ENCODE measurements around the gene CA10. TPM values are rescaled to one million over a fixed set of nuclear protein-coding genes. Genes with fewer than 3 reads are reported as not detected.

Gene CA10
- total and polyA plus RNA-seq, 2 donors (not counting 1 experiment from before 2014, with no cell fraction given), result not detected

DNA sequence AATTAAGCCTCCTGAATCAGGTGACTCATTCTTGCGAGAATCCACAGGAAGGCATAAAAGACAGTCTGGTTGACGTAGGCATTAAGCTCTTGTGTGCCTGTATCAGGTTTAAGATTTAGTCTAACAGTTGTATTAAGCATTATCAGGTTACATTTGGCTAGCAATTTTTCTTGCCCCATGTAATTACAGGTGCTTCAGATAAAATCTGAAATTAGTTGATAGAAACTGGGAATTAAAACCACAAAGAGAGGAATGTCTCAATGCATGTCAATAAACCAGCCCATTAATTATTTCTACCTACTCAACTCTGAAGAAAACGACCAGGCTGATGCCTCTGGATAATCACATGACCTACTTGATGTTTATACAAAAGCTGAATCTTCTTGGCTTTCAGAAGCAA, 217.2 kb downstream of the CA10 start:
- Histone ChIP-seq H3K27me3 (ENCODE audit: control insufficient read depth, insufficient read depth, low read length) (no peaks in the 10 kb centered on the region), H3K9ac (ENCODE audit: insufficient read depth, low read length) (no peak overlapping the region), H3K4me1 (ENCODE audit: control insufficient read depth, extremely low read depth, insufficient read depth, low read length) (no peaks in the 10 kb centered on the region), H3K4me2 (ENCODE audit: extremely low read depth, insufficient read depth, low read length) (no peak overlapping the region), H4K20me1 (ENCODE audit: control insufficient read depth, extremely low read depth, insufficient read depth, low read length) (no peaks in the 10 kb centered on the region), H2AFZ (ENCODE audit: low read length) (no peak overlapping the region), H3K36me3 (ENCODE audit: control insufficient read depth, insufficient read depth, low read length) (no peaks in the 10 kb centered on the region), H3K79me2 (ENCODE audit: control insufficient read depth, insufficient read depth, low read length) (no peaks in the 10 kb centered on the region), H3K9me3 (ENCODE audit: control insufficient read depth, insufficient read depth, low read depth, low read length) (no peaks in the 10 kb centered on the region), H3K4me3 (replicated peaks in 1 of 4; ENCODE audit: control extremely low read depth in 1 of 4, insufficient read depth in 1 of 4, low read depth in 3 of 4, low read length in 4 of 4) (no peak overlapping the region), H3K27ac (ENCODE audit: insufficient read depth, low read length) (no peak overlapping the region)
- no peak for DNase-seq (ENCODE audit: low read depth in 2 of 2)
- TF ChIP-seq, protein P1, sequence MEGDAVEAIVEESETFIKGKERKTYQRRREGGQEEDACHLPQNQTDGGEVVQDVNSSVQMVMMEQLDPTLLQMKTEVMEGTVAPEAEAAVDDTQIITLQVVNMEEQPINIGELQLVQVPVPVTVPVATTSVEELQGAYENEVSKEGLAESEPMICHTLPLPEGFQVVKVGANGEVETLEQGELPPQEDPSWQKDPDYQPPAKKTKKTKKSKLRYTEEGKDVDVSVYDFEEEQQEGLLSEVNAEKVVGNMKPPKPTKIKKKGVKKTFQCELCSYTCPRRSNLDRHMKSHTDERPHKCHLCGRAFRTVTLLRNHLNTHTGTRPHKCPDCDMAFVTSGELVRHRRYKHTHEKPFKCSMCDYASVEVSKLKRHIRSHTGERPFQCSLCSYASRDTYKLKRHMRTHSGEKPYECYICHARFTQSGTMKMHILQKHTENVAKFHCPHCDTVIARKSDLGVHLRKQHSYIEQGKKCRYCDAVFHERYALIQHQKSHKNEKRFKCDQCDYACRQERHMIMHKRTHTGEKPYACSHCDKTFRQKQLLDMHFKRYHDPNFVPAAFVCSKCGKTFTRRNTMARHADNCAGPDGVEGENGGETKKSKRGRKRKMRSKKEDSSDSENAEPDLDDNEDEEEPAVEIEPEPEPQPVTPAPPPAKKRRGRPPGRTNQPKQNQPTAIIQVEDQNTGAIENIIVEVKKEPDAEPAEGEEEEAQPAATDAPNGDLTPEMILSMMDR (conservative IDR thresholded peaks at IDR 0.05 in 1 of 2, IDR thresholded peaks at IDR 0.05 in 1 of 2; ENCODE audit: low read depth in 1 of 2, low read length in 2 of 2), result no peak
- no peak for TF ChIP-seq EZH2 (IDR thresholded peaks at IDR 0.05; ENCODE audit: low read length, missing control alignments)

DNA sequence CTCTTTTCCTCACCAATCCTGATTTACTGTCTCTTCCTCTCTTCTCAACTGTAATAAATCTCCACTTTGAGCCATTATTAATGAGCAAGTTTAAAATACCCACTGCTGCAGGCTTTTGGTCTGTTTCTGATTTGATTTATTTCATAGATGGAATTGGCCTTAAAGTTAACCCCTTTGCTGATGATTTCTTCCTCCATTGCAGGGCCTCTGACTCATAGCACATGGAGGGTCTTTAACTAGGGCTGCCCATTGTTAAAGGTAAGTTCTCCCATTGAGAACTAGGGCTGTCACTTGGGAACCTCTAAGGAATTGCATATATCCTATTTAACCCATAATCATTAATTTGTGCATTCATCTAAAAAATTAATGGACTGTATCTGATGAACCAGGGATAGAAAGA, 221.2 kb downstream of the CA10 start:
- DNase-seq (ENCODE audit: low read depth in 2 of 2), result no peak
- no peak overlapping the region for H3K9ac ChIP-seq (ENCODE audit: insufficient read depth, low read length)
- no peak overlapping the region for H2AFZ ChIP-seq (ENCODE audit: low read length)
- H3K4me2 ChIP-seq (ENCODE audit: extremely low read depth, insufficient read depth, low read length), result no peak overlapping the region
- no peaks in the 10 kb centered on the region for H3K9me3 ChIP-seq (ENCODE audit: control insufficient read depth, insufficient read depth, low read depth, low read length)
- no peaks in the 10 kb centered on the region for H3K79me2 ChIP-seq (ENCODE audit: control insufficient read depth, insufficient read depth, low read length)
- H3K27me3 ChIP-seq (ENCODE audit: control insufficient read depth, insufficient read depth, low read length), result no peaks in the 10 kb centered on the region
- no peaks in the 10 kb centered on the region for H4K20me1 ChIP-seq (ENCODE audit: control insufficient read depth, extremely low read depth, insufficient read depth, low read length)
- H3K36me3 ChIP-seq (ENCODE audit: control insufficient read depth, insufficient read depth, low read length), result no peaks in the 10 kb centered on the region
- H3K4me3 ChIP-seq (replicated peaks in 1 of 4; ENCODE audit: control extremely low read depth in 1 of 4, insufficient read depth in 1 of 4, low read depth in 3 of 4, low read length in 4 of 4), result no peak overlapping the region
- TF ChIP-seq, protein P1 (conservative IDR thresholded peaks at IDR 0.05 in 1 of 2, IDR thresholded peaks at IDR 0.05 in 1 of 2; ENCODE audit: low read depth in 1 of 2, low read length in 2 of 2), result no peak
- no peak for TF ChIP-seq EZH2 (IDR thresholded peaks at IDR 0.05; ENCODE audit: low read length, missing control alignments)
- no peaks in the 10 kb centered on the region for H3K4me1 ChIP-seq (ENCODE audit: control insufficient read depth, extremely low read depth, insufficient read depth, low read length)
- H3K27ac ChIP-seq (ENCODE audit: insufficient read depth, low read length), result no peak overlapping the region

DNA sequence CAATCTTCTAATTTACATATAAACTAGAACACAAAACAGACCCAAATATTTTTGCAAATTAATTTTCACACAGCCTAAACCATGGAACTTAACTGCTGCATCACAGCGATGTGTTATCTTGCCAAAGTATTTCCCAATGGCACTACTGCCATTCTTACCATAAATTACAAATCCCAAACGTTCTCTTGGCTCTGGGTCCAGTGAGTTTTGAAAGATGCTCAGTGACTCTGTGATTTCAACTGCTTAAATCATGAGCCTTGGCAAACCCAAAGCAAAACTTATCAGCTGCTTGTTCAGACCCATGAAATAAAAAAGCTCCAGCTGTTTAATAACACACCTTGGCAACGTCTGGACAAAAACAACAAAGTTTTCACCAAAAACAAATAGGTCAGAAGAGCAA, 223.0 kb downstream of the CA10 start:
- Histone ChIP-seq H4K20me1 (ENCODE audit: control insufficient read depth, extremely low read depth, insufficient read depth, low read length) (no peaks in the 10 kb centered on the region), H3K36me3 (ENCODE audit: control insufficient read depth, insufficient read depth, low read length) (no peaks in the 10 kb centered on the region), H3K9me3 (ENCODE audit: control insufficient read depth, insufficient read depth, low read depth, low read length) (no peaks in the 10 kb centered on the region), H3K4me3 (replicated peaks in 1 of 4; ENCODE audit: control extremely low read depth in 1 of 4, insufficient read depth in 1 of 4, low read depth in 3 of 4, low read length in 4 of 4) (no peak overlapping the region), H3K9ac (ENCODE audit: insufficient read depth, low read length) (no peak overlapping the region), H3K27ac (ENCODE audit: insufficient read depth, low read length) (no peak overlapping the region), H3K79me2 (ENCODE audit: control insufficient read depth, insufficient read depth, low read length) (no peaks in the 10 kb centered on the region), H2AFZ (ENCODE audit: low read length) (no peak overlapping the region), H3K4me2 (ENCODE audit: extremely low read depth, insufficient read depth, low read length) (no peak overlapping the region), H3K27me3 (ENCODE audit: control insufficient read depth, insufficient read depth, low read length) (no peaks in the 10 kb centered on the region), H3K4me1 (ENCODE audit: control insufficient read depth, extremely low read depth, insufficient read depth, low read length) (no peaks in the 10 kb centered on the region)
- TF ChIP-seq, protein P1 (conservative IDR thresholded peaks at IDR 0.05 in 1 of 2, IDR thresholded peaks at IDR 0.05 in 1 of 2; ENCODE audit: low read depth in 1 of 2, low read length in 2 of 2), result no peak
- TF ChIP-seq EZH2 (IDR thresholded peaks at IDR 0.05; ENCODE audit: low read length, missing control alignments), result no peak
- no peak for DNase-seq (ENCODE audit: low read depth in 2 of 2)
